SK-N-SH treated with all-trans-retinoic acid at 6 μM for 48 hours (cell line): Measurements from ENCODE around the gene CRYL1.

Experiments used
- ATAC-seq: fragments of 200-7000 bp; cut with Tn5 transposase; 3 replicates; pipeline ENCODE4 v1.9.1; 2020; ENCODE audit warnings: mild to moderate bottlenecking, moderate library complexity
- ARNTL ChIP-seq: fragments of 450-650 bp; formaldehyde crosslinking; IDR thresholded peaks from 2 replicates; pipeline ENCODE4 v1.5.0; 2020; ENCODE audit warnings: low read depth, mild to moderate bottlenecking, moderate library complexity, borderline replicate concordance
- BACH2 ChIP-seq: fragments of 250-450 bp; sonication (Bioruptor Pico); IDR thresholded peaks from 2 replicates; pipeline ENCODE4 v1.9.0; 2021; ENCODE audit warnings: mild to moderate bottlenecking, borderline replicate concordance
- CREB5 ChIP-seq: fragments of 250-450 bp; sonication (Bioruptor Pico); IDR thresholded peaks from 2 replicates; pipeline ENCODE4 v1.5.1; 2020; ENCODE audit warnings: low read depth, mild to moderate bottlenecking, moderate library complexity
- CSDC2 ChIP-seq: fragments of 250-450 bp; sonication (Bioruptor Pico); IDR thresholded peaks from 2 replicates; pipeline ENCODE4 v1.5.0; 2020; ENCODE audit warnings: mild to moderate bottlenecking, moderate library complexity
- CSRNP3 ChIP-seq: fragments of 250-450 bp; sonication (Bioruptor Pico); IDR thresholded peaks from 2 replicates; pipeline ENCODE4 v1.5.1; 2021; ENCODE audit warnings: mild to moderate bottlenecking, moderate library complexity
- ESRRG ChIP-seq: fragments of 250-450 bp; sonication (Bioruptor Pico); IDR thresholded peaks from 2 replicates; pipeline ENCODE4 v1.6.1; 2021; ENCODE audit warnings: mild to moderate bottlenecking
- GLIS3 ChIP-seq: fragments of 250-450 bp; sonication (Bioruptor Pico); IDR thresholded peaks from 2 replicates; pipeline ENCODE4 v1.5.0; 2020; ENCODE audit warnings: mild to moderate bottlenecking, moderate library complexity
- ISL1 ChIP-seq: fragments of 250-450 bp; sonication (Bioruptor Pico); IDR thresholded peaks from 2 replicates; pipeline ENCODE4 v2.1.2; 2022; ENCODE audit warnings: mild to moderate bottlenecking, moderate library complexity
- OSR1 ChIP-seq: fragments of 250-450 bp; sonication (Bioruptor Pico); IDR thresholded peaks from 2 replicates; pipeline ENCODE4 v1.8.0; 2022; ENCODE audit warnings: moderate library complexity, mild to moderate bottlenecking, inconsistent platforms
- PATZ1 ChIP-seq: fragments of 250-450 bp; sonication (Bioruptor Pico); IDR thresholded peaks from 2 replicates; pipeline ENCODE4 v1.8.0; 2020; ENCODE audit warnings: mild to moderate bottlenecking, moderate library complexity, borderline replicate concordance
- POU6F1 ChIP-seq: fragments of 250-450 bp; sonication (Bioruptor Pico); IDR thresholded peaks from 2 replicates; pipeline ENCODE4 v1.8.0; 2021; ENCODE audit warnings: low read depth, mild to moderate bottlenecking, moderate library complexity, borderline replicate concordance
- PPARA ChIP-seq: fragments of 250-450 bp; sonication (Bioruptor Pico); IDR thresholded peaks from 2 replicates; pipeline ENCODE4 v1.5.0; 2020; ENCODE audit warnings: mild to moderate bottlenecking, borderline replicate concordance
- RARB ChIP-seq: fragments of 250-450 bp; sonication (Bioruptor Pico); IDR thresholded peaks from 2 replicates; pipeline ENCODE4 v1.8.0; 2021; ENCODE audit warnings: mild to moderate bottlenecking, moderate library complexity
- SNAI2 ChIP-seq: fragments of 250-450 bp; sonication (Bioruptor Pico); IDR thresholded peaks from 2 replicates; pipeline ENCODE4 v1.5.0; 2020; ENCODE audit warnings: mild to moderate bottlenecking, moderate library complexity
- TCF4 ChIP-seq: fragments of 250-450 bp; sonication (Bioruptor Pico); IDR thresholded peaks from 2 replicates; pipeline ENCODE4 v1.8.0; 2021; ENCODE audit warnings: mild to moderate bottlenecking, moderate library complexity, borderline replicate concordance
- TOX ChIP-seq: fragments of 250-450 bp; sonication (Bioruptor Pico); IDR thresholded peaks from 2 replicates; pipeline ENCODE4 v1.8.0; 2021; ENCODE audit warnings: mild to moderate bottlenecking, moderate library complexity, borderline replicate concordance
- TSHZ2 ChIP-seq: fragments of 250-450 bp; sonication (Bioruptor Pico); IDR thresholded peaks from 2 replicates; pipeline ENCODE4 v1.5.0; 2020; ENCODE audit warnings: mild to moderate bottlenecking, moderate library complexity
- ZC3H10 ChIP-seq: fragments of 250-450 bp; sonication (Bioruptor Pico); IDR thresholded peaks from 2 replicates; pipeline ENCODE4 v1.5.1; 2021; ENCODE audit warnings: mild to moderate bottlenecking, moderate library complexity
- ZFP30 ChIP-seq: fragments of 450-650 bp; formaldehyde crosslinking; IDR thresholded peaks from 2 replicates; pipeline ENCODE4 v1.5.0; 2022; ENCODE audit warnings: mild to moderate bottlenecking, moderate library complexity
- ZNF565 ChIP-seq: fragments of 450-650 bp; formaldehyde crosslinking; conservative IDR thresholded peaks from 2 replicates; pipeline ENCODE4 v1.5.0; 2020; ENCODE audit warnings: low read depth, mild to moderate bottlenecking, moderate library complexity
- ZNF70 ChIP-seq: fragments of 450-650 bp; formaldehyde crosslinking; IDR thresholded peaks from 2 replicates; pipeline ENCODE4 v1.5.0; 2020; ENCODE audit warnings: mild to moderate bottlenecking, moderate library complexity
- ZNF8 ChIP-seq: fragments of 450-650 bp; formaldehyde crosslinking; IDR thresholded peaks from 2 replicates; pipeline ENCODE4 v1.5.0; 2020; ENCODE audit warnings: mild to moderate bottlenecking, moderate library complexity

CRYL1 gene

GRCh38 chr13:20360835-20361412 lies 164.7 kb downstream of the CRYL1 start:
- ATAC-seq: no peak
- TF ChIP-seq CSRNP3 (CRISPR knock-in tag): no peak
- TF ChIP-seq ZC3H10: no peak
- no peak for TF ChIP-seq TCF4 (CRISPR knock-in tag)
- TF ChIP-seq TSHZ2 (CRISPR knock-in tag): no peak
- no peak for TF ChIP-seq SNAI2 (CRISPR knock-in tag)
- TF ChIP-seq OSR1: no peak
- TF ChIP-seq ISL1: no peak
- no peak for TF ChIP-seq ESRRG (CRISPR knock-in tag)
- TF ChIP-seq RARB (CRISPR knock-in tag): no peak
- no peak for TF ChIP-seq PATZ1 (CRISPR knock-in tag)
- no peak for TF ChIP-seq PPARA (CRISPR knock-in tag)
- TF ChIP-seq GLIS3 (CRISPR knock-in tag): no peak
- no peak for TF ChIP-seq BACH2 (CRISPR knock-in tag)
- no peak for TF ChIP-seq ARNTL
- TF ChIP-seq ZFP30 (CRISPR knock-in tag): no peak
- no peak for TF ChIP-seq CREB5 (CRISPR knock-in tag)
- TF ChIP-seq ZNF70 (CRISPR knock-in tag): no peak
- TF ChIP-seq CSDC2 (CRISPR knock-in tag): no peak
- no peak for TF ChIP-seq TOX (CRISPR knock-in tag)

- TF ChIP-seq TOX (CRISPR knock-in tag) (no peak), CREB5 (CRISPR knock-in tag) (no peak), ZNF70 (CRISPR knock-in tag) (no peak), SNAI2 (CRISPR knock-in tag) (no peak), TSHZ2 (CRISPR knock-in tag) (no peak), GLIS3 (CRISPR knock-in tag) (no peak), TCF4 (CRISPR knock-in tag) (no peak), ESRRG (CRISPR knock-in tag) (no peak), CSDC2 (CRISPR knock-in tag) (no peak), PPARA (CRISPR knock-in tag) (no peak), RARB (CRISPR knock-in tag) (no peak), ZNF565 (CRISPR knock-in tag) (no peak), ISL1 (no peak), PATZ1 (CRISPR knock-in tag) (no peak), ZNF8 (CRISPR knock-in tag) (no peak), BACH2 (CRISPR knock-in tag) (no peak), POU6F1 (no peak), ZFP30 (CRISPR knock-in tag) (no peak), OSR1 (no peak), ARNTL (no peak)
- ATAC-seq: no peak
Measured at GRCh38 chr13:20360041-20360491, 165.6 kb downstream of the CRYL1 start.
